Measurements from ENCODE around the gene NPFFR1. TPM values are rescaled to one million over a fixed set of nuclear protein-coding genes. Genes with fewer than 3 reads are reported as not detected.

Gene NPFFR1
- total and polyA plus RNA-seq, 2 experiments from 2014 or later: 0.03 to 0.05 TPM

DNA sequence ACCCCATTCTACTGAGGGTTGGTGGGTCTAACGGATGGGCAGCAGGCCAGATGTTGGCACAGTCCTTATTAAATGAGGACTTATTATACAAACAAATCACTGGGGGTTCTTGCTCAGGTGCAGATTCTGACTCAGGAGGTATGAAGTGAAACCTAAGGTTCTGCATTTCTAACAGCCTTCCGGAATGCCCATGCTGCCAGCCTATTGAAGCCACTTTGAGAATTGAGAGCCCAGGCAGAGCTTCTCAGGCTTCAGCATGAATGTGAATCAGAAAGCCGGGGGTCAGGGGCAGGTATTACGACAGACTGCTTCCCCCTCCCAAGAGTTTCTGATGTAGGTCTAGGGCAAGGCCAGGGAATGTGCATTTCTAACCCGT, 34.1 kb upstream of the NPFFR1 start:
- Histone ChIP-seq H3K27ac (ENCODE audit: low read depth) (no peak overlapping the region), H3K4me2 (no peak overlapping the region), H2AFZ (no peak overlapping the region), H4K20me1 (replicated peaks; ENCODE audit: insufficient read depth) (no peaks in the 10 kb centered on the region; the same call in 1 of the 2 replicates), H3K79me2 (replicated peaks; ENCODE audit: insufficient read depth) (no peaks in the 10 kb centered on the region), H3K4me3 (no peak overlapping the region), H3K9me2 (ENCODE audit: insufficient read depth) (no peaks in the 10 kb centered on the region), H3K36me3 (ENCODE audit: insufficient read depth) (no peaks in the 10 kb centered on the region), H3K27me3 (ENCODE audit: insufficient read depth) (no peaks in the 10 kb centered on the region), H3K4me1 (ENCODE audit: insufficient read depth) (no peaks in the 10 kb centered on the region), H3F3A (replicated peaks; ENCODE audit: low read depth) (no peaks in the 10 kb centered on the region)
- no peak overlapping the region for H3K27ac Mint-ChIP-seq
- ATAC-seq (no peak), DNase-seq (ENCODE audit: low spot score) (no peak)
- no peak overlapping the region for H3K4me3 Mint-ChIP-seq
- TF ChIP-seq ZNF462 (CRISPR knock-in tag; IDR thresholded peaks at IDR 0.05): no peak
- TF ChIP-seq NANOG (IDR thresholded peaks at IDR 0.05; ENCODE audit: borderline replicate concordance): no peak
- TF ChIP-seq CREB1 (CRISPR knock-in tag; IDR thresholded peaks at IDR 0.05; ENCODE audit: low read depth): no peak
- no peak for TF ChIP-seq JUNB (IDR thresholded peaks at IDR 0.05; ENCODE audit: unreplicated experiment)
- no peak for TF ChIP-seq EZH2 (IDR thresholded peaks at IDR 0.05; ENCODE audit: low read depth, unreplicated experiment)
- no peak for TF ChIP-seq POLR2AphosphoS5 (IDR thresholded peaks at IDR 0.05; ENCODE audit: low read depth)
- no peak for TF ChIP-seq EZH2phosphoT487 (IDR thresholded peaks at IDR 0.05; ENCODE audit: unreplicated experiment)
- no peak for TF ChIP-seq ETS1 (IDR thresholded peaks at IDR 0.05)
- H3K4me1 Mint-ChIP-seq: no peaks in the 10 kb centered on the region
- H3K9me3 Mint-ChIP-seq: no peaks in the 10 kb centered on the region; the same call in 2 of the 3 replicates
- H3K27me3 Mint-ChIP-seq (ENCODE audit: insufficient read depth, low read depth, poor library complexity): peaks cover 3% of the 10 kb centered on the region
- 0 out of 3 replicates have a peak, but pooled peaks cover 6% of the 10 kb centered on the region for H3K36me3 Mint-ChIP-seq (ENCODE audit: low read depth)
